ENCODE results near the gene CDCA5. TPM values are rescaled to one million over a fixed set of nuclear protein-coding genes. Genes with fewer than 3 reads are reported as not detected.
A peak's percentile ranks its signal among the peaks of the same experiment; 100 is the strongest.
"Not testable (repeated sequence)": the region's sequence is repeated elsewhere in the genome, so short reads cannot be mapped to it uniquely, and the experiment has no call there.

CDCA5 gene
- total and polyA plus RNA-seq, 2 experiments from 2014 or later = 6.4 to 7.9 TPM

GRCh38 chr11:65121447-65121864, 37.6 kb upstream of the CDCA5 start:
- Histone ChIP-seq H3K9me2 (replicated peaks; ENCODE audit: insufficient read depth) (no peaks in the 10 kb centered on the region), H3K4me3 (peak overlapping the region; percentile 60), H2AFZ (no peak overlapping the region), H4K20me1 (ENCODE audit: insufficient read depth, poor library complexity, severe bottlenecking) (no peaks in the 10 kb centered on the region), H3K27ac (peak overlapping the region; percentile 93), H3K4me2 (peak overlapping the region; percentile 89), H3K27me3 (no peaks in the 10 kb centered on the region), H3K4me1 (ENCODE audit: insufficient read depth) (peaks cover 17% of the 10 kb centered on the region), H3K9me3 (ENCODE audit: low read depth) (no peaks in the 10 kb centered on the region), H3K79me2 (peaks cover 58% of the 10 kb centered on the region), H3K36me3 (replicated peaks; ENCODE audit: insufficient read depth, low read depth) (peaks cover 2% of the 10 kb centered on the region)
- DNase-seq (ENCODE audit: low spot score) = peak; percentile 72
- 3% methylated on average over 22 of the region's 22 CpGs for WGBS (ENCODE audit: low lambda C conversion rate, missing lambda C conversion rate)
- TF ChIP-seq CTCF (IDR thresholded peaks at IDR 0.05; ENCODE audit: poor library complexity) (no peak), EZH2phosphoT487 (IDR thresholded peaks at IDR 0.05; ENCODE audit: low read depth, severe bottlenecking, unreplicated experiment) (no peak), EZH2 (IDR thresholded peaks at IDR 0.05; ENCODE audit: borderline replicate concordance) (no peak)

GRCh38 chr11:65120831-65121230, 37.0 kb upstream of the CDCA5 start:
- Histone ChIP-seq H3K9me2 (replicated peaks; ENCODE audit: insufficient read depth) (no peaks in the 10 kb centered on the region), H3K27ac (peak overlapping the region; percentile 93), H3K9me3 (ENCODE audit: low read depth) (no peaks in the 10 kb centered on the region), H3K36me3 (replicated peaks; ENCODE audit: insufficient read depth, low read depth) (peaks cover 2% of the 10 kb centered on the region), H3K4me2 (peak overlapping the region; percentile 89), H3K4me3 (peak overlapping the region; percentile 60), H4K20me1 (ENCODE audit: insufficient read depth, poor library complexity, severe bottlenecking) (no peaks in the 10 kb centered on the region), H3K27me3 (no peaks in the 10 kb centered on the region), H3K79me2 (peaks cover 64% of the 10 kb centered on the region), H2AFZ (no peak overlapping the region), H3K4me1 (ENCODE audit: insufficient read depth) (peaks cover 23% of the 10 kb centered on the region)
- DNase-seq (ENCODE audit: low spot score) = no peak
- TF ChIP-seq EZH2phosphoT487 (IDR thresholded peaks at IDR 0.05; ENCODE audit: low read depth, severe bottlenecking, unreplicated experiment) (no peak), CTCF (IDR thresholded peaks at IDR 0.05; ENCODE audit: poor library complexity) (no peak), EZH2 (IDR thresholded peaks at IDR 0.05; ENCODE audit: borderline replicate concordance) (no peak)
- 90% methylated on average over 3 of the region's 3 CpGs for WGBS (ENCODE audit: low lambda C conversion rate, missing lambda C conversion rate)

GRCh38 chr11:65119670-65119995, 35.8 kb upstream of the CDCA5 start:
- H3K36me3 ChIP-seq (replicated peaks; ENCODE audit: insufficient read depth, low read depth) = peaks cover 2% of the 10 kb centered on the region
- no peak for TF ChIP-seq EZH2phosphoT487 (IDR thresholded peaks at IDR 0.05; ENCODE audit: low read depth, severe bottlenecking, unreplicated experiment)
- no peak for TF ChIP-seq CTCF (IDR thresholded peaks at IDR 0.05; ENCODE audit: poor library complexity)
- TF ChIP-seq EZH2 (IDR thresholded peaks at IDR 0.05; ENCODE audit: borderline replicate concordance) = no peak

GRCh38 chr11:65118891-65119669, 35.2 kb upstream of the CDCA5 start:
- H3K4me3 ChIP-seq; H3K4me2 ChIP-seq; H3K27me3 ChIP-seq; H3K36me3 ChIP-seq (replicated peaks; ENCODE audit: insufficient read depth, low read depth); H3K9me3 ChIP-seq (ENCODE audit: low read depth); H4K20me1 ChIP-seq (ENCODE audit: insufficient read depth, poor library complexity, severe bottlenecking); H2AFZ ChIP-seq; DNase-seq (ENCODE audit: low spot score); H3K9me2 ChIP-seq (replicated peaks; ENCODE audit: insufficient read depth): not testable (repeated sequence)
- 95% methylated on average over 18 of the region's 18 CpGs for WGBS (ENCODE audit: low lambda C conversion rate, missing lambda C conversion rate)
- Histone ChIP-seq H3K4me1 (ENCODE audit: insufficient read depth) (peaks cover 23% of the 10 kb centered on the region), H3K79me2 (peaks cover 68% of the 10 kb centered on the region), H3K27ac (peak overlapping the region; percentile 14)

More at GRCh38 chr11:65119670-65119995, 35.8 kb upstream of the CDCA5 start:
- DNase-seq (ENCODE audit: low spot score) = no peak
- peaks cover 23% of the 10 kb centered on the region for H3K4me1 ChIP-seq (ENCODE audit: insufficient read depth)
- peak overlapping the region; percentile 14 for H3K27ac ChIP-seq
- no peaks in the 10 kb centered on the region for H4K20me1 ChIP-seq (ENCODE audit: insufficient read depth, poor library complexity, severe bottlenecking)
- H3K27me3 ChIP-seq = no peaks in the 10 kb centered on the region
- no peak overlapping the region for H3K4me2 ChIP-seq
- no peak overlapping the region for H2AFZ ChIP-seq
- H3K79me2 ChIP-seq = peaks cover 68% of the 10 kb centered on the region
- no peaks in the 10 kb centered on the region for H3K9me3 ChIP-seq (ENCODE audit: low read depth)
- H3K9me2 ChIP-seq (replicated peaks; ENCODE audit: insufficient read depth) = no peaks in the 10 kb centered on the region
- no peak overlapping the region for H3K4me3 ChIP-seq
